Tibial nerve (tissue), 4 donors: ENCODE data around the gene DESI2. TPM values are rescaled to one million over a fixed set of nuclear protein-coding genes. Genes with fewer than 3 reads are reported as not detected.
"Not testable (repeated sequence)": the region's sequence is repeated elsewhere in the genome, so short reads cannot be mapped to it uniquely, and the experiment has no call there.

Source experiments
- DNase-seq, 2 donors: peaks; one replicate each; pipeline ENCODE4 v3.0.0-alpha.2; 2019; ENCODE audit warnings: low spot score in 2 of 2
- H3K27ac ChIP-seq, 4 donors: fragments of 200-600 bp; sonication (generic) in 3 of 4; one replicate each; pipeline ENCODE4 v1.5.1; 2017 to 2019; ENCODE audit warnings: mild to moderate bottlenecking in 1 of 4
- H3K27me3 ChIP-seq, 2 donors: fragments of 200-600 bp; sonication (generic) in 1 of 2; one replicate each; pipeline versions ENCODE4 v1.5.1 to v1.6.0; 2017 to 2019
- H3K36me3 ChIP-seq, 3 donors: fragments of 200-600 bp; sonication (generic); one replicate each; pipeline ENCODE4 v1.5.1; 2018 to 2019
- H3K4me1 ChIP-seq, 4 donors: fragments of 200-600 bp; sonication (generic) in 3 of 4; one replicate each; pipeline ENCODE4 v1.5.1; 2017 to 2019
- H3K4me3 ChIP-seq, 4 donors: fragments of 200-600 bp; sonication (generic) in 3 of 4; one replicate each; pipeline ENCODE4 v1.5.1; 2017 to 2019; ENCODE audit warnings: mild to moderate bottlenecking in 1 of 4, moderate library complexity in 1 of 4
- H3K9me3 ChIP-seq, 4 donors: fragments of 200-600 bp; sonication (generic) in 3 of 4; one replicate each; pipeline ENCODE4 v1.5.1; 2017 to 2019
- CTCF ChIP-seq, 5 experiments: fragments of 200-600 bp in 3 of 5; fragments of 450-650 bp in 2 of 5; sonication (generic) in 3 of 5; IDR thresholded peaks; one replicate each; pipeline ENCODE4 v1.5.1; 2016 to 2019; ENCODE audit warnings: antibody characterized with exemption in 5 of 5, mild to moderate bottlenecking in 3 of 5, moderate library complexity in 2 of 5
- EP300 ChIP-seq, 2 donors: sonication (generic); formaldehyde crosslinking; IDR thresholded peaks; one replicate each; pipeline ENCODE4 v1.6.1; 2017; ENCODE audit warnings: antibody characterized with exemption in 2 of 2, mild to moderate bottlenecking in 1 of 2
- POLR2A ChIP-seq, 2 donors: fragments of 450-650 bp; IDR thresholded peaks; one replicate each; pipeline ENCODE4 v1.6.1; 2017; ENCODE audit warnings: antibody characterized with exemption in 2 of 2, mild to moderate bottlenecking in 2 of 2, moderate library complexity in 2 of 2
- WGBS, 2 donors: methylation state at CpG; one replicate each; pipeline ENCODE4 v1.1.5; 2018; 5-methylcytosine and 5-hydroxymethylcytosine counted together
- total RNA-seq, 4 donors: library from RNA; depleted of rRNA; stranded (reverse); fragments of >200 nt; gene quantifications; one replicate each; pipeline ENCODE4 v1.1.0, GENCODE V29; 2016

The DESI2 gene
- total RNA-seq, 4 donors from 2014 or later = 18.8 to 25.5 (median 23.1) TPM

- no peak for TF ChIP-seq EP300 (IDR thresholded peaks at IDR 0.05)
- TF ChIP-seq POLR2A (IDR thresholded peaks at IDR 0.05) = no peak
- TF ChIP-seq CTCF (IDR thresholded peaks at IDR 0.05) = no peak
- Histone ChIP-seq H3K9me3 (peaks cover 0 to 3% (median 0%) of the 10 kb centered on the region in 4 donors), H3K27me3 (no peaks in the 10 kb centered on the region), H3K27ac (no peak overlapping the region), H3K4me1 (peaks cover 0 to 26% (median 7%) of the 10 kb centered on the region in 4 donors), H3K4me3 (no peak overlapping the region), H3K36me3 (peaks cover 0 to 15% (median 0%) of the 10 kb centered on the region in 3 donors)
- no peak for DNase-seq
- WGBS, 2 donors = 61 to 62% methylated on average over 3 of the region's 3 CpGs
Measured at GRCh38 chr1:244659694-244660093, 6.8 kb downstream of the DESI2 start.

- WGBS, 2 donors = 97 to 99% methylated on average over 3 of the region's 3 CpGs
- Histone ChIP-seq H3K27ac (no peak overlapping the region), H3K4me3 (no peak overlapping the region), H3K4me1 (peaks cover 0 to 25% (median 4%) of the 10 kb centered on the region in 4 donors), H3K27me3 (no peaks in the 10 kb centered on the region), H3K36me3 (peaks cover 0 to 15% (median 0%) of the 10 kb centered on the region in 3 donors), H3K9me3 (peaks cover 0 to 3% (median 0%) of the 10 kb centered on the region in 4 donors)
- DNase-seq = no peak
- TF ChIP-seq POLR2A (IDR thresholded peaks at IDR 0.05) (no peak), CTCF (IDR thresholded peaks at IDR 0.05) (no peak), EP300 (IDR thresholded peaks at IDR 0.05) (no peak)
Measured at GRCh38 chr1:244660595-244660994, 7.7 kb downstream of the DESI2 start.

- WGBS, 2 donors = 94% methylated on average over 2 to 4 of the region's 4 CpGs
- not testable (repeated sequence) for H3K9me3 ChIP-seq, H3K27ac ChIP-seq, H3K4me3 ChIP-seq, H3K27me3 ChIP-seq, DNase-seq
- Histone ChIP-seq H3K36me3 (peaks cover 0 to 14% (median 0%) of the 10 kb centered on the region in 3 donors), H3K4me1 (peaks cover 0 to 23% (median 4%) of the 10 kb centered on the region in 4 donors)
Measured at GRCh38 chr1:244661569-244662312, 8.8 kb downstream of the DESI2 start.

GRCh38 chr1:244662599-244662998 lies 9.7 kb downstream of the DESI2 start:
- H3K27me3 ChIP-seq = no peaks in the 10 kb centered on the region

GRCh38 chr1:244664353-244664752 lies 11.4 kb downstream of the DESI2 start:
- Histone ChIP-seq H3K27ac (no peak overlapping the region), H3K27me3 (no peaks in the 10 kb centered on the region), H3K9me3 (peaks cover 0 to 3% (median 0%) of the 10 kb centered on the region in 4 donors), H3K36me3 (peaks cover 0 to 7% (median 0%) of the 10 kb centered on the region in 3 donors), H3K4me1 (peaks cover 0 to 16% (median 4%) of the 10 kb centered on the region in 4 donors), H3K4me3 (no peak overlapping the region)
- no peak for DNase-seq
- WGBS, 2 donors = 88 to 92% methylated on average over 3 of the region's 3 CpGs
- no peak for TF ChIP-seq POLR2A (IDR thresholded peaks at IDR 0.05)
- TF ChIP-seq EP300 (IDR thresholded peaks at IDR 0.05) = no peak
- TF ChIP-seq CTCF (IDR thresholded peaks at IDR 0.05) = no peak

More at GRCh38 chr1:244662599-244662998, 9.7 kb downstream of the DESI2 start:
- H3K9me3 ChIP-seq = peaks cover 0 to 3% (median 0%) of the 10 kb centered on the region in 4 donors
- TF ChIP-seq CTCF (IDR thresholded peaks at IDR 0.05) (no peak), EP300 (IDR thresholded peaks at IDR 0.05) (no peak), POLR2A (IDR thresholded peaks at IDR 0.05) (no peak)
- no peak for DNase-seq
- H3K36me3 ChIP-seq = peaks cover 0 to 7% (median 0%) of the 10 kb centered on the region in 3 donors
- H3K4me3 ChIP-seq = no peak overlapping the region
- no peak overlapping the region for H3K27ac ChIP-seq
- 88 to 89% methylated on average over 2 of the region's 2 CpGs for WGBS, 2 donors
- peaks cover 0 to 23% (median 4%) of the 10 kb centered on the region in 4 donors for H3K4me1 ChIP-seq
